ENCODE results near the gene OR10J5. TPM values are rescaled to one million over a fixed set of nuclear protein-coding genes. Genes with fewer than 3 reads are reported as not detected.

The OR10J5 gene
- total and polyA plus RNA-seq, 2 experiments from 2014 or later = not detected

DNA sequence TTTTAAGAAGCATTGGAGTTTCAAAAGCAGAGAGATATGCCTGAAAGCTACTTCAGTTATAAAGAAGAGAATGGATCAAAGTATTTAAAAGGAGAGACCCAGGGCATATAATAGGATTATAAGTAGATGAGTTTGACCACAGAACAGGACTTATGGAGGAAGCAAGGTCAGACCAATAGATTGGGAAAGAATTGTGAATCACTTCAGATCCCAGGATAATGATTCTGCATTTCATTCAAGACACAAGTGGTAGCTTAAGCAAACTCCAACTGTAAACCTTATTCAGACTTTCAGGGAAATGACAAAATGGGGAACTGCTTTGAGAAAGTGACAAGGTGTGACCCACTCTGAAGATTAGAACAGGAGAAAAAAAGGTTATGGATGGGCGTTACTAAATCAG lies 18.9 kb upstream of the OR10J5 start:
- Histone ChIP-seq H3F3A (replicated peaks; ENCODE audit: low read depth) (no peaks in the 10 kb centered on the region), H3K4me1 (ENCODE audit: insufficient read depth) (no peaks in the 10 kb centered on the region), H2AFZ (no peak overlapping the region), H3K9me2 (ENCODE audit: insufficient read depth) (0 out of 2 replicates have a peak, but pooled peaks cover 3% of the 10 kb centered on the region), H4K20me1 (replicated peaks; ENCODE audit: insufficient read depth) (no peaks in the 10 kb centered on the region), H3K27ac (ENCODE audit: low read depth) (no peak overlapping the region), H3K4me3 (no peak overlapping the region), H3K36me3 (ENCODE audit: insufficient read depth) (no peaks in the 10 kb centered on the region), H3K27me3 (ENCODE audit: insufficient read depth) (no peaks in the 10 kb centered on the region), H3K79me2 (replicated peaks; ENCODE audit: insufficient read depth) (no peaks in the 10 kb centered on the region), H3K4me2 (no peak overlapping the region)
- Mint-ChIP-seq H3K4me1 (no peaks in the 10 kb centered on the region; the same call in 2 of the 3 replicates), H3K4me3 (no peak overlapping the region), H3K27ac (no peak overlapping the region), H3K36me3 (ENCODE audit: low read depth) (no peaks in the 10 kb centered on the region), H3K27me3 (ENCODE audit: insufficient read depth, low read depth, poor library complexity) (no peaks in the 10 kb centered on the region), H3K9me3 (no peaks in the 10 kb centered on the region; the same call in 2 of the 3 replicates)
- no peak for DNase-seq (ENCODE audit: low spot score)
- no peak for TF ChIP-seq CREB1 (CRISPR knock-in tag; IDR thresholded peaks at IDR 0.05; ENCODE audit: low read depth)
- TF ChIP-seq, protein P1, sequence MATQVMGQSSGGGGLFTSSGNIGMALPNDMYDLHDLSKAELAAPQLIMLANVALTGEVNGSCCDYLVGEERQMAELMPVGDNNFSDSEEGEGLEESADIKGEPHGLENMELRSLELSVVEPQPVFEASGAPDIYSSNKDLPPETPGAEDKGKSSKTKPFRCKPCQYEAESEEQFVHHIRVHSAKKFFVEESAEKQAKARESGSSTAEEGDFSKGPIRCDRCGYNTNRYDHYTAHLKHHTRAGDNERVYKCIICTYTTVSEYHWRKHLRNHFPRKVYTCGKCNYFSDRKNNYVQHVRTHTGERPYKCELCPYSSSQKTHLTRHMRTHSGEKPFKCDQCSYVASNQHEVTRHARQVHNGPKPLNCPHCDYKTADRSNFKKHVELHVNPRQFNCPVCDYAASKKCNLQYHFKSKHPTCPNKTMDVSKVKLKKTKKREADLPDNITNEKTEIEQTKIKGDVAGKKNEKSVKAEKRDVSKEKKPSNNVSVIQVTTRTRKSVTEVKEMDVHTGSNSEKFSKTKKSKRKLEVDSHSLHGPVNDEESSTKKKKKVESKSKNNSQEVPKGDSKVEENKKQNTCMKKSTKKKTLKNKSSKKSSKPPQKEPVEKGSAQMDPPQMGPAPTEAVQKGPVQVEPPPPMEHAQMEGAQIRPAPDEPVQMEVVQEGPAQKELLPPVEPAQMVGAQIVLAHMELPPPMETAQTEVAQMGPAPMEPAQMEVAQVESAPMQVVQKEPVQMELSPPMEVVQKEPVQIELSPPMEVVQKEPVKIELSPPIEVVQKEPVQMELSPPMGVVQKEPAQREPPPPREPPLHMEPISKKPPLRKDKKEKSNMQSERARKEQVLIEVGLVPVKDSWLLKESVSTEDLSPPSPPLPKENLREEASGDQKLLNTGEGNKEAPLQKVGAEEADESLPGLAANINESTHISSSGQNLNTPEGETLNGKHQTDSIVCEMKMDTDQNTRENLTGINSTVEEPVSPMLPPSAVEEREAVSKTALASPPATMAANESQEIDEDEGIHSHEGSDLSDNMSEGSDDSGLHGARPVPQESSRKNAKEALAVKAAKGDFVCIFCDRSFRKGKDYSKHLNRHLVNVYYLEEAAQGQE (IDR thresholded peaks at IDR 0.05; ENCODE audit: unreplicated experiment) = no peak
- ATAC-seq = no peak

- Histone ChIP-seq H2AFZ (no peak overlapping the region), H3K4me1 (ENCODE audit: insufficient read depth) (no peaks in the 10 kb centered on the region), H3K27ac (ENCODE audit: low read depth) (no peak overlapping the region), H3K4me2 (no peak overlapping the region), H4K20me1 (replicated peaks; ENCODE audit: insufficient read depth) (no peaks in the 10 kb centered on the region), H3K79me2 (replicated peaks; ENCODE audit: insufficient read depth) (no peaks in the 10 kb centered on the region), H3K36me3 (ENCODE audit: insufficient read depth) (no peaks in the 10 kb centered on the region), H3K4me3 (no peak overlapping the region), H3K9me2 (ENCODE audit: insufficient read depth) (no peaks in the 10 kb centered on the region), H3K27me3 (ENCODE audit: insufficient read depth) (no peaks in the 10 kb centered on the region), H3F3A (replicated peaks; ENCODE audit: low read depth) (no peaks in the 10 kb centered on the region)
- no peaks in the 10 kb centered on the region for H3K27me3 Mint-ChIP-seq (ENCODE audit: insufficient read depth, low read depth, poor library complexity)
- no peak overlapping the region for H3K27ac Mint-ChIP-seq
- no peaks in the 10 kb centered on the region; the same call in 2 of the 3 replicates for H3K4me1 Mint-ChIP-seq
- no peaks in the 10 kb centered on the region for H3K36me3 Mint-ChIP-seq (ENCODE audit: low read depth)
- H3K4me3 Mint-ChIP-seq = no peak overlapping the region
- TF ChIP-seq, protein P1 (IDR thresholded peaks at IDR 0.05; ENCODE audit: unreplicated experiment) = no peak
- TF ChIP-seq ZNF331 (CRISPR knock-in tag; IDR thresholded peaks at IDR 0.05; ENCODE audit: low read depth) = no peak
- TF ChIP-seq EZH2phosphoT487 (IDR thresholded peaks at IDR 0.05; ENCODE audit: unreplicated experiment) = no peak
- H3K9me3 Mint-ChIP-seq = no peaks in the 10 kb centered on the region; the same call in 2 of the 3 replicates
- DNase-seq (ENCODE audit: low spot score) = no peak
- ATAC-seq = no peak
These were observed 18.5 kb upstream of the OR10J5 start for GRCh38 chr1:159554261-159554660.

All from GM23338 (cell line).